Renal cortical epithelial cell (primary cell): Measurements from ENCODE around the gene FCGR3B. TPM values are rescaled to one million over a fixed set of nuclear protein-coding genes. Genes with fewer than 3 reads are reported as not detected.
A peak's percentile ranks its signal among the peaks of the same experiment; 100 is the strongest.
"Not testable (repeated sequence)": the region's sequence is repeated elsewhere in the genome, so short reads cannot be mapped to it uniquely, and the experiment has no call there.

Experiments
- DNase-seq: peaks from one replicate; pipeline ENCODE4 v3.0.0-alpha.2; 2011; ENCODE audit warnings: low read depth
- total RNA-seq: library from RNA; depleted of rRNA; stranded (reverse); fragments of >200 nt; gene quantifications from 2 replicates; pipeline ENCODE4 v1.2.3, GENCODE V29; 2014

FCGR3B gene
- total RNA-seq, 1 donor from 2014 or later: not detected

- DNase-seq: not testable (repeated sequence)
Measured at GRCh38 chr1:161605762-161606540, 25.0 kb downstream of the FCGR3B start.

- DNase-seq: not testable (repeated sequence)
Measured at GRCh38 chr1:161605024-161605423, 26.0 kb downstream of the FCGR3B start.

GRCh38 chr1:161597077-161597476 is 33.9 kb downstream of the FCGR3B start:
- not testable (repeated sequence) for DNase-seq

- not testable (repeated sequence) for DNase-seq
Measured at GRCh38 chr1:161595583-161595982, 35.4 kb downstream of the FCGR3B start.

- DNase-seq: not testable (repeated sequence)
Measured at GRCh38 chr1:161595173-161595572, 35.8 kb downstream of the FCGR3B start.

GRCh38 chr1:161594269-161594984 is 36.5 kb downstream of the FCGR3B start:
- not testable (repeated sequence) for DNase-seq

- not testable (repeated sequence) for DNase-seq
Measured at GRCh38 chr1:161593092-161593755, 37.8 kb downstream of the FCGR3B start.

GRCh38 chr1:161592586-161592985 is 38.4 kb downstream of the FCGR3B start:
- DNase-seq: not testable (repeated sequence)

- peak; percentile 15 for DNase-seq
Measured at GRCh38 chr1:161589920-161590319, 41.1 kb downstream of the FCGR3B start.

GRCh38 chr1:161589365-161589764 is 41.6 kb downstream of the FCGR3B start:
- not testable (repeated sequence) for DNase-seq

- DNase-seq: not testable (repeated sequence)
Measured at GRCh38 chr1:161588596-161588995, 42.4 kb downstream of the FCGR3B start.

- DNase-seq: not testable (repeated sequence)
Measured at GRCh38 chr1:161582882-161583281, 48.1 kb downstream of the FCGR3B start.

GRCh38 chr1:161580879-161581537 is 50.0 kb downstream of the FCGR3B start:
- DNase-seq: not testable (repeated sequence)

GRCh38 chr1:161579856-161580507 is 51.0 kb downstream of the FCGR3B start:
- DNase-seq: not testable (repeated sequence)

- not testable (repeated sequence) for DNase-seq
Measured at GRCh38 chr1:161576676-161577075, 54.3 kb downstream of the FCGR3B start.

Other genes starting within 250 kb of the FCGR3B start
- 0.15 TPM in 1 of 2 replicates, not detected in the other for gene FCGR2A, start 125.7 kb downstream of the FCGR3B start, total RNA-seq
- gene HSPA6, start 106.6 kb downstream of the FCGR3B start, total RNA-seq: 0.17 and 0.25 TPM in 2 replicates
- not detected in 2 replicates for gene FCGR3A, start 81.4 kb downstream of the FCGR3B start, total RNA-seq
- not detected in 2 replicates for gene FCGR2B, start 32.0 kb upstream of the FCGR3B start, total RNA-seq
- gene FCRLA, start 76.1 kb upstream of the FCGR3B start, total RNA-seq: 1.4 TPM in 1 of 2 replicates, not detected in the other
- gene FCRLB, start 90.4 kb upstream of the FCGR3B start, total RNA-seq: 1.1 and 1.9 TPM in 2 replicates
- gene DUSP12, start 118.6 kb upstream of the FCGR3B start, total RNA-seq: 30.0 and 37.9 TPM in 2 replicates
- 35.1 and 42.8 TPM in 2 replicates for gene ATF6, start 135.1 kb upstream of the FCGR3B start, total RNA-seq